H1 (cell line): ENCODE data around the gene RPS6KL1. TPM values are rescaled to one million over a fixed set of nuclear protein-coding genes. Genes with fewer than 3 reads are reported as not detected.

Experiments
- BACH1 ChIP-seq: IDR thresholded peaks from 2 replicates; pipeline ENCODE4 v1.6.1; 2012; ENCODE audit warnings: low read length, improper control_type of control experiment
- BCL11A ChIP-seq, 2 experiments: IDR thresholded peaks; one replicate each; pipeline ENCODE4 v1.6.1; 2011; ENCODE audit warnings: low read depth in 2 of 2, low read length in 2 of 2, mild to moderate bottlenecking in 2 of 2
- KDM4A ChIP-seq: IDR thresholded peaks from one replicate; pipeline ENCODE4 v1.7.1; 2012; ENCODE audit warnings: low read depth, mild to moderate bottlenecking, moderate library complexity, low read length, inconsistent platforms; ENCODE audit not compliant: severe bottlenecking
- NRF1 ChIP-seq: IDR thresholded peaks from 2 replicates; pipeline ENCODE4 v1.6.1; 2011; ENCODE audit warnings: mild to moderate bottlenecking, low read depth, low read length, improper control_type of control experiment
- polyA plus RNA-seq, 7 experiments: library from polyadenylated mRNA; depleted of rRNA in 3 of 7; stranded (reverse) in 5 of 7; unstranded in 2 of 7; fragments of >200 nt in 5 of 7; fragments of 200-250 nt in 2 of 7; gene quantifications; 1 replicate in 5 of 7; 2 replicates in 1 of 7; 4 replicates in 1 of 7; pipeline versions ENCODE4 v1.2.1 to v1.2.3, GENCODE V29; 2011 to 2013; ENCODE audit warnings: missing spikeins in 2 of 7, mixed read lengths in 2 of 7
- total RNA-seq: library from RNA; stranded (reverse); fragmentation: NEBNext Ultra II Directional; extraction: Animal tissue kit (Norgen Biotek cat#: 25700); gene quantifications from 2 replicates; pipeline ENCODE4 v1.2.1, GENCODE V29; 2021
- TF ChIP-seq, protein P1 (sequence below): fragments of 300-600 bp; sonication (generic); IDR thresholded peaks from 2 replicates; pipeline ENCODE4 v1.7.1; 2012; ENCODE audit warnings: low read length, moderate library complexity, mild to moderate bottlenecking, inconsistent platforms; ENCODE audit not compliant: insufficient replicate concordance

The RPS6KL1 gene
- total and polyA plus RNA-seq, 2 of the 8 experiments (the other 6 are each of a cell fraction or from before 2014, with no cell fraction given): 9.8 to 13.8 TPM

DNA sequence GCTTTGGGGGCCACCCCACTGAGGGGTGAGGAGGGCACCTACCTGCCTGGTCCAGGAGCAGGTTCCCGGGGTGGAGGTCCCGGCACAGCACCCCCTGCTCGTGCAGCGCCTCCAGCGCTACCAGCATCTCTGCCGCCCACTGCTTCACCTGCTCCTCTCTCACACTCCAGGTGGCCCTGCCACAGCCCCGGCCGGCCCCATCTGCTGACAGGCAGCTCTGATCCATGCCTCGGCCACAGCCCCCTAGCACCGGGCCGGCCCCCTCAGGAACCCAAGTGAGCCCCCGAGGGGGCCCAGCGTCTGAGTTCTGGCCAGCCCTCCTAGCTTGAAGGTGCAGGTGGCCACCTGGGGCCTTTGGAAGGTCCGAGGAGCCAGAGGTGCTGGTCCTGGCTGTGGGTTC, 13.6 kb downstream of the RPS6KL1 start (continued):
- TF ChIP-seq, protein P1, sequence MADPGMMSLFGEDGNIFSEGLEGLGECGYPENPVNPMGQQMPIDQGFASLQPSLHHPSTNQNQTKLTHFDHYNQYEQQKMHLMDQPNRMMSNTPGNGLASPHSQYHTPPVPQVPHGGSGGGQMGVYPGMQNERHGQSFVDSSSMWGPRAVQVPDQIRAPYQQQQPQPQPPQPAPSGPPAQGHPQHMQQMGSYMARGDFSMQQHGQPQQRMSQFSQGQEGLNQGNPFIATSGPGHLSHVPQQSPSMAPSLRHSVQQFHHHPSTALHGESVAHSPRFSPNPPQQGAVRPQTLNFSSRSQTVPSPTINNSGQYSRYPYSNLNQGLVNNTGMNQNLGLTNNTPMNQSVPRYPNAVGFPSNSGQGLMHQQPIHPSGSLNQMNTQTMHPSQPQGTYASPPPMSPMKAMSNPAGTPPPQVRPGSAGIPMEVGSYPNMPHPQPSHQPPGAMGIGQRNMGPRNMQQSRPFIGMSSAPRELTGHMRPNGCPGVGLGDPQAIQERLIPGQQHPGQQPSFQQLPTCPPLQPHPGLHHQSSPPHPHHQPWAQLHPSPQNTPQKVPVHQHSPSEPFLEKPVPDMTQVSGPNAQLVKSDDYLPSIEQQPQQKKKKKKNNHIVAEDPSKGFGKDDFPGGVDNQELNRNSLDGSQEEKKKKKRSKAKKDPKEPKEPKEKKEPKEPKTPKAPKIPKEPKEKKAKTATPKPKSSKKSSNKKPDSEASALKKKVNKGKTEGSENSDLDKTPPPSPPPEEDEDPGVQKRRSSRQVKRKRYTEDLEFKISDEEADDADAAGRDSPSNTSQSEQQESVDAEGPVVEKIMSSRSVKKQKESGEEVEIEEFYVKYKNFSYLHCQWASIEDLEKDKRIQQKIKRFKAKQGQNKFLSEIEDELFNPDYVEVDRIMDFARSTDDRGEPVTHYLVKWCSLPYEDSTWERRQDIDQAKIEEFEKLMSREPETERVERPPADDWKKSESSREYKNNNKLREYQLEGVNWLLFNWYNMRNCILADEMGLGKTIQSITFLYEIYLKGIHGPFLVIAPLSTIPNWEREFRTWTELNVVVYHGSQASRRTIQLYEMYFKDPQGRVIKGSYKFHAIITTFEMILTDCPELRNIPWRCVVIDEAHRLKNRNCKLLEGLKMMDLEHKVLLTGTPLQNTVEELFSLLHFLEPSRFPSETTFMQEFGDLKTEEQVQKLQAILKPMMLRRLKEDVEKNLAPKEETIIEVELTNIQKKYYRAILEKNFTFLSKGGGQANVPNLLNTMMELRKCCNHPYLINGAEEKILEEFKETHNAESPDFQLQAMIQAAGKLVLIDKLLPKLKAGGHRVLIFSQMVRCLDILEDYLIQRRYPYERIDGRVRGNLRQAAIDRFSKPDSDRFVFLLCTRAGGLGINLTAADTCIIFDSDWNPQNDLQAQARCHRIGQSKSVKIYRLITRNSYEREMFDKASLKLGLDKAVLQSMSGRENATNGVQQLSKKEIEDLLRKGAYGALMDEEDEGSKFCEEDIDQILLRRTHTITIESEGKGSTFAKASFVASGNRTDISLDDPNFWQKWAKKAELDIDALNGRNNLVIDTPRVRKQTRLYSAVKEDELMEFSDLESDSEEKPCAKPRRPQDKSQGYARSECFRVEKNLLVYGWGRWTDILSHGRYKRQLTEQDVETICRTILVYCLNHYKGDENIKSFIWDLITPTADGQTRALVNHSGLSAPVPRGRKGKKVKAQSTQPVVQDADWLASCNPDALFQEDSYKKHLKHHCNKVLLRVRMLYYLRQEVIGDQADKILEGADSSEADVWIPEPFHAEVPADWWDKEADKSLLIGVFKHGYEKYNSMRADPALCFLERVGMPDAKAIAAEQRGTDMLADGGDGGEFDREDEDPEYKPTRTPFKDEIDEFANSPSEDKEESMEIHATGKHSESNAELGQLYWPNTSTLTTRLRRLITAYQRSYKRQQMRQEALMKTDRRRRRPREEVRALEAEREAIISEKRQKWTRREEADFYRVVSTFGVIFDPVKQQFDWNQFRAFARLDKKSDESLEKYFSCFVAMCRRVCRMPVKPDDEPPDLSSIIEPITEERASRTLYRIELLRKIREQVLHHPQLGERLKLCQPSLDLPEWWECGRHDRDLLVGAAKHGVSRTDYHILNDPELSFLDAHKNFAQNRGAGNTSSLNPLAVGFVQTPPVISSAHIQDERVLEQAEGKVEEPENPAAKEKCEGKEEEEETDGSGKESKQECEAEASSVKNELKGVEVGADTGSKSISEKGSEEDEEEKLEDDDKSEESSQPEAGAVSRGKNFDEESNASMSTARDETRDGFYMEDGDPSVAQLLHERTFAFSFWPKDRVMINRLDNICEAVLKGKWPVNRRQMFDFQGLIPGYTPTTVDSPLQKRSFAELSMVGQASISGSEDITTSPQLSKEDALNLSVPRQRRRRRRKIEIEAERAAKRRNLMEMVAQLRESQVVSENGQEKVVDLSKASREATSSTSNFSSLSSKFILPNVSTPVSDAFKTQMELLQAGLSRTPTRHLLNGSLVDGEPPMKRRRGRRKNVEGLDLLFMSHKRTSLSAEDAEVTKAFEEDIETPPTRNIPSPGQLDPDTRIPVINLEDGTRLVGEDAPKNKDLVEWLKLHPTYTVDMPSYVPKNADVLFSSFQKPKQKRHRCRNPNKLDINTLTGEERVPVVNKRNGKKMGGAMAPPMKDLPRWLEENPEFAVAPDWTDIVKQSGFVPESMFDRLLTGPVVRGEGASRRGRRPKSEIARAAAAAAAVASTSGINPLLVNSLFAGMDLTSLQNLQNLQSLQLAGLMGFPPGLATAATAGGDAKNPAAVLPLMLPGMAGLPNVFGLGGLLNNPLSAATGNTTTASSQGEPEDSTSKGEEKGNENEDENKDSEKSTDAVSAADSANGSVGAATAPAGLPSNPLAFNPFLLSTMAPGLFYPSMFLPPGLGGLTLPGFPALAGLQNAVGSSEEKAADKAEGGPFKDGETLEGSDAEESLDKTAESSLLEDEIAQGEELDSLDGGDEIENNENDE: no peak
- no peak for TF ChIP-seq BACH1
- no peak for TF ChIP-seq KDM4A
- no peak for TF ChIP-seq BCL11A (IDR thresholded peaks at IDR 0.05; ENCODE audit: low read depth in 2 of 2, low read length in 2 of 2)
- TF ChIP-seq NRF1: no peak
